GM18909 (cell line): Measurements from ENCODE around the gene DENND4A.

ENCODE experiments used
- ATAC-seq: cut with Tn5 transposase; IDR thresholded peaks from one replicate; pipeline ENCODE4 v1.9.1; 2021; ENCODE audit warnings: mild to moderate bottlenecking; ENCODE audit not compliant: unreplicated experiment, poor library complexity

DENND4A gene

DNA sequence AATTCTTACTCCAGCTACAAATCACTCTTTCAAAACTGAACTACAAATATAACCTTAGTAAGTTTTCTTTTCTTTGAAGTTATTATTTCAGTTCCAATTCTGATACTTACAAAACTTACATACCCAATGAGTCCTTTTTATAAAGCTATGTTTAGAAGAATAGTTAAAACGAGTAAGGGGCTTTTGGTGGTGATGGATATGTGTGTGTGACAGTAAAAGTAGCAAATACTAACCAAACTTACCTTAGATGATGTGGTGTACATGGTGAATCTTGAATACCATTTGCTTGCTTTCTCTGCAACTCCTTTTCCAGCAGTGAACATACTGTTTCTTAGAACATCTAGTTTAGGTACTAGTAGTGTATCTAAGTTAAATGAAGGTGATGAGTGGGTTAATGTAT, 101.9 kb downstream of the DENND4A start:
- no peak for ATAC-seq

- no peak for ATAC-seq
Observed at GRCh38 chr15:65688462-65688861, 103.6 kb downstream of the DENND4A start.

- ATAC-seq, result no peak
Observed at GRCh38 chr15:65682404-65682911, 109.6 kb downstream of the DENND4A start.

GRCh38 chr15:65680544-65680943, 111.5 kb downstream of the DENND4A start:
- ATAC-seq, result no peak

DNA sequence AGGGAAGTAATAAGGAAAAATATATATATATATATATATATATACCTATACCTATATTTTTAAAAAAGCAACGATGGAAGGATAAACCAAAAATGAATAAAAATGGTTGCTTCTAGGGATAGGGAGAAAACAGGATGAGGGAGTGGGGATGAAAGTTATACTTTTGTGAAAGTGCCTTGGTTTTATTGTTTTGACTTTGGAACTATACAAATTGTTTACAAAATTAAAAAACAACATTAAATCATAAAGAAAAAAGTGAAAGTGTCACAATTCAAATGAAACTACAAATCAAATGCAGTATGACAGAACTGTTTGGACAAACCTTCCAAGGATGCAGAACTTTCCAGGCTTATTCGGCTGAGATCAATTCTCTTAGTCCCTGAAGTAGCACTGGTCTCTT, 116.0 kb downstream of the DENND4A start:
- ATAC-seq, result no peak

DNA sequence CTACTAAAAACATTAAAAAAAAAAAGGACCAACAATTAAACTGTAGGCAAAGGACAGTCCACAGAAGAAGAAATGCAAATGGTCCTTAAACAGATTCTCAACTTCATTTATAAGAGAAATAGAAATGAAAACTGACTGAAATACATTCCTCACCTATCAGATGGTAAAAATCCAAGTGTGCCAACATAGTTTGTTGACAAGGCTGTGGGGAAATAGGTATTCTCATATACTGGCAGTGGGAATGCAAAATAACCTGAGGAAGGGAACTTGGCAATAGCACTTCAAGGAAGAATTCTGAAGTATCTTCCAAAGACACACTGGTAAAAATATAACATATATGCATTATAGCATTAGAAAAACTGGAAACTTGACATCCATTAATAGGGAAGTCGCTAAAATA, 116.5 kb downstream of the DENND4A start:
- no peak for ATAC-seq

- ATAC-seq, result no peak
Observed at GRCh38 chr15:65666257-65666656, 125.8 kb downstream of the DENND4A start.

- no peak for ATAC-seq
Observed at GRCh38 chr15:65663521-65663920, 128.6 kb downstream of the DENND4A start.

DNA sequence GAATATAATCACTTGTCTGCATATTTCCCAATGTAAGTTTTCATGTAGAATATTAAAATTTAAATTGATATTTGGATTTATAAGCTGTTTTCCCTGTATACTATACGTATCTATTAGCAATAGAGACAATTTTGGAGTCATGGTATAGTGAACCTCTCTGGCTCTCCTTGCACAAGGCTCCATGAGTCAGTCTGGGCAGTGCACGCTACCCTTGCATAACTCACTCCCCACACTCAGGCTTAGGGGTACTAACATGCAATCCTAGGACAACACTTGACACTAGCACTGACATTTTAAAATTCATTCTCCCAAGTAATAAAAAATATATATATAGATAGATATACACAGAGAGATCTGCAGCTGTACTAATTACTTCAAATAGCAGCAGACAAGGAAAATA, 131.2 kb downstream of the DENND4A start:
- ATAC-seq, result no peak

GRCh38 chr15:65659502-65660052, 132.5 kb downstream of the DENND4A start:
- no peak for ATAC-seq

- ATAC-seq, result no peak
Observed at GRCh38 chr15:65655457-65655856, 136.6 kb downstream of the DENND4A start.

- no peak for ATAC-seq
Observed at GRCh38 chr15:65655026-65655425, 137.1 kb downstream of the DENND4A start.

- ATAC-seq, result no peak
Observed at GRCh38 chr15:65653801-65654521, 138.1 kb downstream of the DENND4A start.

GRCh38 chr15:65653341-65653740, 138.8 kb downstream of the DENND4A start:
- no peak for ATAC-seq

- ATAC-seq, result no peak
Observed at GRCh38 chr15:65651831-65652749, 140.0 kb downstream of the DENND4A start.

DNA sequence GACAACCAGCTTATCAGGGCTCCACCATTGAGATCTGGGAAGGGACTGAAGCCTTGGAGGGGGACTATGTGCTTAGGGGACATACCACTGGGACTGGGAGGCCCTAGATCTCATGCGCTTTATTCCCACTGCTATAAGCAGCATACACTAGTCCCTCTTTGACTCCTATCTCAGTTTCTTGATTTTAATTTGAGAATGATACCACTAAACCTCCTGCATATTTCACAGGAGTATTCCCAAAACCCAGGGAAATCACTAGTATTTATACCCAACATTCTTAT, 141.1 kb downstream of the DENND4A start:
- no peak for ATAC-seq

DNA sequence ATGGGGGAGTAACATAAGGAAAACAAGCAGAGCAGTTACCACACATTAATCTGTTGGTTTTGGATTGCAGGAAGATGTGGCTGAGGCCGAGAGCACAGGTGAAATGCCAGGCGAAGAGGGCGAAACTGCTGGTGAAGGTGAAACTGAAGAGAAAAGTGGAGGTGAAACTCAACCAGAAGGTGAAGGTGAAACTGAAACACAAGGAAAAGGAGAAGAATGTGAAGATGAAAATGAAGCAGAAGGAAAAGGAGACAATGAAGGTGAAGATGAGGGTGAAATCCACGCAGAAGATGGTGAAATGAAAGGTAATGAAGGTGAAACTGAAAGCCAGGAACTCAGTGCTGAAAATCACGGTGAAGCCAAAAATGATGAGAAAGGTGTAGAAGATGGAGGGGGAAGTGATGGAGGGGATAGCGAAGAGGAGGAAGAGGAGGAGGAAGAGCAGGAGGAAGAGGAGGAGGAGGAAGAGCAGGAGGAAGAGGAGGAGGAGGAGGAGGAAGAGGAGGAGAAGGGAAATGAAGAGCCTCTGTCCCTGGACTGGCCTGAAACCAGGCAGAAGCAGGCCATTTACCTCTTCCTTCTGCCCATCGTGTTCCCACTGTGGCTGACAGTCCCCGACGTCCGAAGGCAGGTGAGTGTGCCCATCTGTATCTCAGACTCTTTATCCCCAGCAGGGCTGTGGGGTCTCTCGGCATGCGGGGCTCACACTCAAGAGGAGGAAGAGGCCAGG, 141.6 kb downstream of the DENND4A start:
- ATAC-seq, result no peak

GRCh38 chr15:65646486-65646885, 145.6 kb downstream of the DENND4A start:
- ATAC-seq, result no peak

- ATAC-seq, result no peak
Observed at GRCh38 chr15:65645392-65645791, 146.7 kb downstream of the DENND4A start.

DNA sequence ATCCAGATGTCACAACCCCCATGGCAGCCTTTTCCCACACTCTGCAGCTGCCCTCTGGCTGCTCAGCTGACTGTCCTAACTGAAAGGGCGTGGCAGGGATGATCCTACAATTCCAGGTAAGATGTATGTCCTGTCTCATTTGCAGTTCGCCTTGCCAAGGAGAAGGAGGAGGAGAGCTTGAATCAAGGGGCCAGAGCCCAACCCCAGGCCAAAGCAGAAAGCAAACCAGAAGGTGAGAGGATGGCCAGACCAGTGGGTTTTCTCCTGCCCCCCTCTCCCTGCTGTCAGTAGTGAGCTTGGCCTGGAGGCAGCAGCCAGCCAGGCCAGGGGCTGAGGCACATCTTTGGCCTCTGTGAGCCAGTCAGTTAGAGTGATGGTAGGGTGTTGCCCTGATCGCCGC, 147.8 kb downstream of the DENND4A start:
- no peak for ATAC-seq

GRCh38 chr15:65642594-65642993, 149.5 kb downstream of the DENND4A start:
- no peak for ATAC-seq
